ENCODE measurements around the gene ALDOA. TPM values are rescaled to one million over a fixed set of nuclear protein-coding genes. Genes with fewer than 3 reads are reported as not detected.

The ALDOA gene
- polyA plus RNA-seq, 4 donors = 406 to 1,111 (median 984) TPM

GRCh38 chr16:30078744-30079143, 13.2 kb downstream of the ALDOA start:
- Histone ChIP-seq H3K27ac (ENCODE audit: low read depth in 1 of 3, low read length in 2 of 3) (no peak overlapping the region), H3K36me3 (ENCODE audit: control insufficient read depth in 3 of 3, insufficient read depth in 2 of 3, low read depth in 1 of 3, low read length in 3 of 3) (peaks cover 14 to 64% (median 19%) of the 10 kb centered on the region in 3 donors), H3K9me3 (ENCODE audit: control insufficient read depth in 2 of 2, insufficient read depth in 1 of 2, low read depth in 1 of 2, low read length in 1 of 2) (no peaks in the 10 kb centered on the region), H3K4me3 (ENCODE audit: low read depth in 1 of 3, low read length in 3 of 3) (no peak overlapping the region), H3K4me1 (ENCODE audit: control insufficient read depth in 3 of 3, insufficient read depth in 2 of 3, low read depth in 1 of 3, low read length in 2 of 3) (peaks cover 2 to 25% (median 5%) of the 10 kb centered on the region in 3 donors), H3K27me3 (ENCODE audit: control insufficient read depth in 3 of 3, insufficient read depth in 3 of 3, low read length in 3 of 3) (no peaks in the 10 kb centered on the region)
- no peak for DNase-seq
- WGBS, 3 donors = 87 to 90% (median 89%) methylated on average over 7 of the region's 7 CpGs
- no peak for FAIRE-seq

DNA sequence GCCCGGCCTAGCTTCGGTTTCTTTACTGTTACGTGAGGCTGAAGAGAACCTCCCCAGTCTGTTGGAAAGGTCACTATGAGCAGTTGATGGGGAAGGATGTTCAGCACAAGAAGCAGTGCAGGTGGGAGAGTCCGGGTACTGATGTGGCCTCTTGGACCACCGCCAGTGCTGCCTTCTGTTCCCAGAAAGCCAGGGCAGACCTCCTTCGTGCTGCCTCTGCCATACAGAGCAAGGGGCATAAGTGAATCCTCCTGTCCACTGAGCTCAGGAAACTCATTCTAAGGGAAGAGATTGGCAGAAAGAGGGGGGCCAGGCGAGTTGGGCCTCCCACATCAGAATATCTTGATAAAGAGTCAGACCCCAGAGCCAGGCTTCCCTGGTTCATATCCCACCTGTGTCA, 13.9 kb downstream of the ALDOA start:
- H3K9me3 ChIP-seq (ENCODE audit: control insufficient read depth in 2 of 2, insufficient read depth in 1 of 2, low read depth in 1 of 2, low read length in 1 of 2) = no peaks in the 10 kb centered on the region
- H3K4me1 ChIP-seq (ENCODE audit: control insufficient read depth in 3 of 3, insufficient read depth in 2 of 3, low read depth in 1 of 3, low read length in 2 of 3) = peaks cover 2 to 25% (median 5%) of the 10 kb centered on the region in 3 donors
- 93 to 96% (median 93%) methylated on average over 7 of the region's 7 CpGs for WGBS, 3 donors
- H3K4me3 ChIP-seq (ENCODE audit: low read depth in 1 of 3, low read length in 3 of 3) = no peak overlapping the region
- H3K27me3 ChIP-seq (ENCODE audit: control insufficient read depth in 3 of 3, insufficient read depth in 3 of 3, low read length in 3 of 3) = no peaks in the 10 kb centered on the region
- H3K36me3 ChIP-seq (ENCODE audit: control insufficient read depth in 3 of 3, insufficient read depth in 2 of 3, low read depth in 1 of 3, low read length in 3 of 3) = peaks cover 14 to 71% (median 22%) of the 10 kb centered on the region in 3 donors
- FAIRE-seq (no peak), DNase-seq (no peak)
- no peak overlapping the region for H3K27ac ChIP-seq (ENCODE audit: low read depth in 1 of 3, low read length in 2 of 3)

- no peak overlapping the region for H3K27ac ChIP-seq (ENCODE audit: low read depth in 1 of 3, low read length in 2 of 3)
- FAIRE-seq = no peak
- DNase-seq = no peak
- no peak overlapping the region for H3K4me3 ChIP-seq (ENCODE audit: low read depth in 1 of 3, low read length in 3 of 3)
- peaks cover 18 to 96% (median 29%) of the 10 kb centered on the region in 3 donors for H3K36me3 ChIP-seq (ENCODE audit: control insufficient read depth in 3 of 3, insufficient read depth in 2 of 3, low read depth in 1 of 3, low read length in 3 of 3)
- no peaks in the 10 kb centered on the region for H3K27me3 ChIP-seq (ENCODE audit: control insufficient read depth in 3 of 3, insufficient read depth in 3 of 3, low read length in 3 of 3)
- 86 to 89% (median 87%) methylated on average over 19 to 20 of the region's 20 CpGs for WGBS, 3 donors
- peaks cover 0 to 11% (median 0%) of the 10 kb centered on the region in 3 donors for H3K4me1 ChIP-seq (ENCODE audit: control insufficient read depth in 3 of 3, insufficient read depth in 2 of 3, low read depth in 1 of 3, low read length in 2 of 3)
- no peaks in the 10 kb centered on the region for H3K9me3 ChIP-seq (ENCODE audit: control insufficient read depth in 2 of 2, insufficient read depth in 1 of 2, low read depth in 1 of 2, low read length in 1 of 2)
Measured at GRCh38 chr16:30082545-30083090, 17.1 kb downstream of the ALDOA start.

DNA sequence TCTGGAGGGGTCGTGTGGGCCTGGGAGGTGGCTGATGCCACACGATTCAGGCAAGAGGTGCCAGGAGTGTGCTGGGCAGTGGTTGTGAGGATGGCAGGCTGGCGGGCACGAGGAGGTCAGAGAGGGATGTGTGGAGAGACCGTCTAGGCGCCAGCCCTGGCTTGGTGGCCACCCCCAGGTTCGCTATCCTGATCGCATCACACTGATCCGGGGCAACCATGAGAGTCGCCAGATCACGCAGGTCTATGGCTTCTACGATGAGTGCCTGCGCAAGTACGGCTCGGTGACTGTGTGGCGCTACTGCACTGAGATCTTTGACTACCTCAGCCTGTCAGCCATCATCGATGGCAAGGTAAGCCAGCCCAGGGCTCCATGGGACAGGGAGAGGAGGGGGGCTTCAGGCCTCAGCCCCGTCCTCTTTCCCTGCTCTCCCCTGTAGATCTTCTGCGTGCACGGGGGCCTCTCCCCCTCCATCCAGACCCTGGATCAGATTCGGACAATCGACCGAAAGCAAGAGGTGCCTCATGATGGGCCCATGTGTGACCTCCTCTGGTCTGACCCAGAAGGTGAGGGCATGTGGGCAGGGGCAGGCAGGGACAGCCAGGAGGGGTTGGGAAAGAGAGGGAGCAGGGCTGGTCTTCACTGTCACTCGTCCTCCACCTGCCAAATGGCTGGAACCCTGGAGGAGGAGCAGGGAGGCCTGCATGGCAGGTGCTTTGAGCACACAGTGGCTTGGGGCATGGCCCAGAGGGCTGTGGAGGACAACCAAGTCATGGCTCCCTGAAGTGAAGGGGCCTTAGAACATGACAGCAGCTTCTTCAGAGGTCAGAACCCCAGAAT, 17.9 kb downstream of the ALDOA start:
- H3K36me3 ChIP-seq (ENCODE audit: control insufficient read depth in 3 of 3, insufficient read depth in 2 of 3, low read depth in 1 of 3, low read length in 3 of 3) = peaks cover 14 to 88% (median 29%) of the 10 kb centered on the region in 3 donors
- no peak overlapping the region for H3K4me3 ChIP-seq (ENCODE audit: low read depth in 1 of 3, low read length in 3 of 3)
- FAIRE-seq (no peak), DNase-seq (no peak)
- H3K27ac ChIP-seq (ENCODE audit: low read depth in 1 of 3, low read length in 2 of 3) = no peak overlapping the region
- WGBS, 3 donors = 93 to 94% (median 93%) methylated on average over 24 of the region's 24 CpGs
- H3K4me1 ChIP-seq (ENCODE audit: control insufficient read depth in 3 of 3, insufficient read depth in 2 of 3, low read depth in 1 of 3, low read length in 2 of 3) = peaks cover 0 to 8% (median 0%) of the 10 kb centered on the region in 3 donors
- no peaks in the 10 kb centered on the region for H3K9me3 ChIP-seq (ENCODE audit: control insufficient read depth in 2 of 2, insufficient read depth in 1 of 2, low read depth in 1 of 2, low read length in 1 of 2)
- no peaks in the 10 kb centered on the region for H3K27me3 ChIP-seq (ENCODE audit: control insufficient read depth in 3 of 3, insufficient read depth in 3 of 3, low read length in 3 of 3)

GRCh38 chr16:30084096-30084815, 18.7 kb downstream of the ALDOA start:
- Histone ChIP-seq H3K4me3 (ENCODE audit: low read depth in 1 of 3, low read length in 3 of 3) (no peak overlapping the region), H3K27me3 (ENCODE audit: control insufficient read depth in 3 of 3, insufficient read depth in 3 of 3, low read length in 3 of 3) (no peaks in the 10 kb centered on the region), H3K27ac (ENCODE audit: low read depth in 1 of 3, low read length in 2 of 3) (no peak overlapping the region), H3K4me1 (ENCODE audit: control insufficient read depth in 3 of 3, insufficient read depth in 2 of 3, low read depth in 1 of 3, low read length in 2 of 3) (peaks cover 0 to 8% (median 0%) of the 10 kb centered on the region in 3 donors), H3K9me3 (ENCODE audit: control insufficient read depth in 2 of 2, insufficient read depth in 1 of 2, low read depth in 1 of 2, low read length in 1 of 2) (no peaks in the 10 kb centered on the region), H3K36me3 (ENCODE audit: control insufficient read depth in 3 of 3, insufficient read depth in 2 of 3, low read depth in 1 of 3, low read length in 3 of 3) (peaks cover 13 to 79% (median 26%) of the 10 kb centered on the region in 3 donors)
- FAIRE-seq (no peak), DNase-seq (no peak)
- WGBS, 3 donors = 86 to 90% (median 89%) methylated on average over 18 of the region's 18 CpGs

DNA sequence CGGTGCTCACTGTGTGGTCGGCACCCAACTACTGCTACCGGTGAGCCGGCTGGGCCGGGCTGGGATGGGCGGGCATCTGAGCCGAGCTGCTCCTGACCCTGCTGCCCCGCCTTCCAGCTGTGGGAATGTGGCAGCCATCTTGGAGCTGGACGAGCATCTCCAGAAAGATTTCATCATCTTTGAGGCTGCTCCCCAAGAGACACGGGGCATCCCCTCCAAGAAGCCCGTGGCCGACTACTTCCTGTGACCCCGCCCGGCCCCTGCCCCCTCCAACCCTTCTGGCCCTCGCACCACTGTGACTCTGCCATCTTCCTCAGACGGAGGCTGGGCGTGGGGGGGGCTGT, 19.2 kb downstream of the ALDOA start:
- FAIRE-seq = no peak

DNA sequence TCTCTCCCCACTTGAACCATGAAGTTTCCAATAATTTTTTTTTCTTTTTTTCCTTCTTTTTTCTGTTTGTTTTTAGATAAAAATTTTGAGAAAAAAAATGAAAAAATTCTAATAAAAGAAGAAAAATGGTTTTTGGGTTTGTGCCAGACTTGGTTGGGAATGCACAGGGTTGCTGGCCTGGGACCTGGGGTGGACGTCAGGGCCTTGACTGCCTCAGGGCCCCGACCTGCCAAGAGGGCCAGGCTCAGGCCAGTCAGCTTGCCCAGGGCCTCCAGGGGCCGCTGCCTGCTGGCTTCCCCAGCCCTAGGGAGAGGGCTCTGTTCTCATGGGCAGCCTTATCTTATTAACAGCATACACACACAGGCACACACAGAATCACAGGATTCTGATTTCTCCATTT, 19.7 kb downstream of the ALDOA start:
- DNase-seq = no peak
- Histone ChIP-seq H3K27me3 (ENCODE audit: control insufficient read depth in 3 of 3, insufficient read depth in 3 of 3, low read length in 3 of 3) (no peaks in the 10 kb centered on the region), H3K4me1 (ENCODE audit: control insufficient read depth in 3 of 3, insufficient read depth in 2 of 3, low read depth in 1 of 3, low read length in 2 of 3) (peaks cover 0 to 8% (median 0%) of the 10 kb centered on the region in 3 donors), H3K9me3 (ENCODE audit: control insufficient read depth in 2 of 2, insufficient read depth in 1 of 2, low read depth in 1 of 2, low read length in 1 of 2) (no peaks in the 10 kb centered on the region), H3K36me3 (ENCODE audit: control insufficient read depth in 3 of 3, insufficient read depth in 2 of 3, low read depth in 1 of 3, low read length in 3 of 3) (peaks cover 8 to 69% (median 20%) of the 10 kb centered on the region in 3 donors), H3K27ac (ENCODE audit: low read depth in 1 of 3, low read length in 2 of 3) (peak overlapping the region in 1 of 3 donors; percentile 28), H3K4me3 (ENCODE audit: low read depth in 1 of 3, low read length in 3 of 3) (no peak overlapping the region)
- 64 to 95% (median 89%) methylated on average over 3 of the region's 3 CpGs for WGBS, 3 donors
- no peak for FAIRE-seq

More for the DNA sequence above, 19.2 kb downstream of the ALDOA start:
- no peaks in the 10 kb centered on the region for H3K9me3 ChIP-seq (ENCODE audit: control insufficient read depth in 2 of 2, insufficient read depth in 1 of 2, low read depth in 1 of 2, low read length in 1 of 2)
- H3K4me1 ChIP-seq (ENCODE audit: control insufficient read depth in 3 of 3, insufficient read depth in 2 of 3, low read depth in 1 of 3, low read length in 2 of 3) = peaks cover 0 to 8% (median 0%) of the 10 kb centered on the region in 3 donors
- H3K27me3 ChIP-seq (ENCODE audit: control insufficient read depth in 3 of 3, insufficient read depth in 3 of 3, low read length in 3 of 3) = no peaks in the 10 kb centered on the region
- peaks cover 9 to 74% (median 20%) of the 10 kb centered on the region in 3 donors for H3K36me3 ChIP-seq (ENCODE audit: control insufficient read depth in 3 of 3, insufficient read depth in 2 of 3, low read depth in 1 of 3, low read length in 3 of 3)
- H3K4me3 ChIP-seq (ENCODE audit: low read depth in 1 of 3, low read length in 3 of 3) = no peak overlapping the region
- DNase-seq = no peak
- H3K27ac ChIP-seq (ENCODE audit: low read depth in 1 of 3, low read length in 2 of 3) = peak overlapping the region in 1 of 3 donors; percentile 28
- 67 to 79% (median 73%) methylated on average over 16 to 17 of the region's 17 CpGs for WGBS, 3 donors

GRCh38 chr16:30085820-30086219, 20.3 kb downstream of the ALDOA start:
- Histone ChIP-seq H3K27me3 (ENCODE audit: control insufficient read depth in 3 of 3, insufficient read depth in 3 of 3, low read length in 3 of 3) (no peaks in the 10 kb centered on the region), H3K4me1 (ENCODE audit: control insufficient read depth in 3 of 3, insufficient read depth in 2 of 3, low read depth in 1 of 3, low read length in 2 of 3) (peaks cover 0 to 5% (median 0%) of the 10 kb centered on the region in 3 donors), H3K27ac (ENCODE audit: low read depth in 1 of 3, low read length in 2 of 3) (no peak overlapping the region), H3K36me3 (ENCODE audit: control insufficient read depth in 3 of 3, insufficient read depth in 2 of 3, low read depth in 1 of 3, low read length in 3 of 3) (peaks cover 8 to 64% (median 18%) of the 10 kb centered on the region in 3 donors), H3K9me3 (ENCODE audit: control insufficient read depth in 2 of 2, insufficient read depth in 1 of 2, low read depth in 1 of 2, low read length in 1 of 2) (no peaks in the 10 kb centered on the region), H3K4me3 (ENCODE audit: low read depth in 1 of 3, low read length in 3 of 3) (no peak overlapping the region)
- FAIRE-seq (no peak), DNase-seq (no peak)
- WGBS, 3 donors = 78 to 83% (median 81%) methylated on average over 5 to 6 of the region's 6 CpGs

All from small intestine (tissue), 7 donors.